Measurements from ENCODE around the gene TMEM217.

GRCh38 chr6:37210313-37210968, 47.5 kb downstream of the TMEM217 start:
- TF ChIP-seq REST (IDR thresholded peaks at IDR 0.05; ENCODE audit: borderline replicate concordance) (no peak), POLR2AphosphoS5 (IDR thresholded peaks at IDR 0.05) (no peak), TAF1 (IDR thresholded peaks at IDR 0.05; ENCODE audit: low read depth) (no peak), EZH2 (IDR thresholded peaks at IDR 0.05; ENCODE audit: borderline replicate concordance, insufficient read depth, low read length, poor library complexity, severe bottlenecking) (no peak), RAD21 (conservative IDR thresholded peaks at IDR 0.05) (peak; percentile 96), SMC3 (conservative IDR thresholded peaks at IDR 0.05; ENCODE audit: poor library complexity) (peak; percentile 89), MXI1 (conservative IDR thresholded peaks at IDR 0.05; ENCODE audit: poor library complexity, severe bottlenecking) (no peak), EP300 (conservative IDR thresholded peaks at IDR 0.05; ENCODE audit: poor library complexity, severe bottlenecking) (no peak)
- TF ChIP-seq, protein P1, sequence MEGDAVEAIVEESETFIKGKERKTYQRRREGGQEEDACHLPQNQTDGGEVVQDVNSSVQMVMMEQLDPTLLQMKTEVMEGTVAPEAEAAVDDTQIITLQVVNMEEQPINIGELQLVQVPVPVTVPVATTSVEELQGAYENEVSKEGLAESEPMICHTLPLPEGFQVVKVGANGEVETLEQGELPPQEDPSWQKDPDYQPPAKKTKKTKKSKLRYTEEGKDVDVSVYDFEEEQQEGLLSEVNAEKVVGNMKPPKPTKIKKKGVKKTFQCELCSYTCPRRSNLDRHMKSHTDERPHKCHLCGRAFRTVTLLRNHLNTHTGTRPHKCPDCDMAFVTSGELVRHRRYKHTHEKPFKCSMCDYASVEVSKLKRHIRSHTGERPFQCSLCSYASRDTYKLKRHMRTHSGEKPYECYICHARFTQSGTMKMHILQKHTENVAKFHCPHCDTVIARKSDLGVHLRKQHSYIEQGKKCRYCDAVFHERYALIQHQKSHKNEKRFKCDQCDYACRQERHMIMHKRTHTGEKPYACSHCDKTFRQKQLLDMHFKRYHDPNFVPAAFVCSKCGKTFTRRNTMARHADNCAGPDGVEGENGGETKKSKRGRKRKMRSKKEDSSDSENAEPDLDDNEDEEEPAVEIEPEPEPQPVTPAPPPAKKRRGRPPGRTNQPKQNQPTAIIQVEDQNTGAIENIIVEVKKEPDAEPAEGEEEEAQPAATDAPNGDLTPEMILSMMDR (IDR thresholded peaks at IDR 0.05; ENCODE audit: poor library complexity, severe bottlenecking), result peak; percentile 97

Measured in neural cell (in vitro differentiated cells).